GM12873 (cell line): ENCODE data around the gene FAXDC2.

Experiments used
- TF ChIP-seq, protein P1 (sequence below): IDR thresholded peaks from 2 replicates; pipeline ENCODE4 v1.5.1; 2012; ENCODE audit warnings: low read depth, mild to moderate bottlenecking, moderate library complexity, low read length, control low read depth; ENCODE audit not compliant: insufficient read depth; ENCODE audit errors: missing control alignments

Gene FAXDC2

DNA sequence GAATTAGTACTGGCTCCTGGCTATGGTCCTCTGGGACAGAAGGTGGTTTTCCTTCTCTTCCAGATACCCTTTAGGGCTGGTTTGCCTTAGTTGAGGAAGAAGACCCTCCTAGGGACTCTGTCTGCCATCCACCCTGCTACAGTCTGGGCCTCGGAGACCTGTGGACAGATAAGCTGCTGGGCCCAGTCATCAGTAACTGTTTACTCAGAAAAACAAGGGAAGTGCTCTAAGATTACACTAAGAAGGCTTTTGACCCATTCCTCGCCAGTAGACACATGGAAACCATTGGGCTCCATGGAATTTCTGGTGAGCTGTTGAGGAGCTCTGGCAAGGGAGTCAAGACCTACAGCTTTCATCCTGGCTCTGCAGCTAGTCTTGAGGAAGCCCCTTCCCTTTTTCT is 64.0 kb downstream of the FAXDC2 start:
- TF ChIP-seq, protein P1, sequence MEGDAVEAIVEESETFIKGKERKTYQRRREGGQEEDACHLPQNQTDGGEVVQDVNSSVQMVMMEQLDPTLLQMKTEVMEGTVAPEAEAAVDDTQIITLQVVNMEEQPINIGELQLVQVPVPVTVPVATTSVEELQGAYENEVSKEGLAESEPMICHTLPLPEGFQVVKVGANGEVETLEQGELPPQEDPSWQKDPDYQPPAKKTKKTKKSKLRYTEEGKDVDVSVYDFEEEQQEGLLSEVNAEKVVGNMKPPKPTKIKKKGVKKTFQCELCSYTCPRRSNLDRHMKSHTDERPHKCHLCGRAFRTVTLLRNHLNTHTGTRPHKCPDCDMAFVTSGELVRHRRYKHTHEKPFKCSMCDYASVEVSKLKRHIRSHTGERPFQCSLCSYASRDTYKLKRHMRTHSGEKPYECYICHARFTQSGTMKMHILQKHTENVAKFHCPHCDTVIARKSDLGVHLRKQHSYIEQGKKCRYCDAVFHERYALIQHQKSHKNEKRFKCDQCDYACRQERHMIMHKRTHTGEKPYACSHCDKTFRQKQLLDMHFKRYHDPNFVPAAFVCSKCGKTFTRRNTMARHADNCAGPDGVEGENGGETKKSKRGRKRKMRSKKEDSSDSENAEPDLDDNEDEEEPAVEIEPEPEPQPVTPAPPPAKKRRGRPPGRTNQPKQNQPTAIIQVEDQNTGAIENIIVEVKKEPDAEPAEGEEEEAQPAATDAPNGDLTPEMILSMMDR = no peak

DNA sequence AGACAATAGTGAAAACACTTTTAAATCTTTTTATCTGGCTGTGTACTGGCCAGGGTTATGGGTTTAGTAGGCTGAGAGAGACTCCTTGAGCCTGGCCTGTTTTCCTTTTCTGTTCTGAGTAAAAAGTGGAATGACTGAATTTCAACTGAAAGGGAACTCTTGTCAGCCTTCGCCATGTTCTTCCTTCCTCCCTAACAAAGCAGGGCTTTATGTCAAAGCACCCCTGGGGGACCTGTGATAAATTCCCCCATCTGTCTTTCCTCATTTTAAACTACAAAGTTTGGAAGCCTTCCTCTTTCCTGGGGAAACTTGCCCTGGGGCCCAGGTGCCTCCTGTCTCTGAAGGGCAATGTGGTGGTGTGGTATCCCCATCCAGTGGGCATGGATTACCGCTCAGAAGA is 65.5 kb downstream of the FAXDC2 start:
- TF ChIP-seq, protein P1 = no peak

DNA sequence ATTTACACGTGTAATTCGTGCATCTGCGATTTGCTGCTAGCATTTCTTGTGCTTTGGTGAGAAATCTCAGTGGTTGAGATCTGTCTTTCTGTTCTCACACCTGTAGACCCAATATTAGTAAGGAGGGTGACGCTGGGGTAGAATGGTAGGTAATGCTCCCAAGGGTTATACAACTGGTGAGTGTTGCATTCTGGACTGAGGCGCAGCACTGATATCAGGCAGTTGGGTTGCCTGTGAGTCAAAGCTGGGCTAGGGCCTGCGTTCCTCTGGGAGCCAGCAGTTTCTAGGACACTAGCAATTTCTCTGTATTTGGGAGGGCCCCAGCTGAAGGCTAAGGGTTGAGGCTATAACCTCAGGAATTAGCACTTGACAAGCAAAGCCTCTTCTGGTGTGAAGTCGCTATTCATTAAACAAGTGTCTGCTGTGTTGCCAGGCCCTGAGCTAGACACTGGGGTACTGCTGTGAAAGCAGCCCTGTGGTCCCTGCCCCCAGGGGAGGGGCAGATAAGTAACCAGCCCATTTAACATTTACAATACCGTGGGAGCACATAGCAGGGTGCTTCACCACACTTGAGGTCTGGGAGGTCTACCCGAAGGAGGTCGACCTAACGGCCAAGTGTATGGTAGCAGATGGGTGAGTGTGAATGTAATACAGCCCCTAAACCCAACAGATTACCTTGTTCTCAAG is 66.5 kb downstream of the FAXDC2 start:
- TF ChIP-seq, protein P1 = no peak

DNA sequence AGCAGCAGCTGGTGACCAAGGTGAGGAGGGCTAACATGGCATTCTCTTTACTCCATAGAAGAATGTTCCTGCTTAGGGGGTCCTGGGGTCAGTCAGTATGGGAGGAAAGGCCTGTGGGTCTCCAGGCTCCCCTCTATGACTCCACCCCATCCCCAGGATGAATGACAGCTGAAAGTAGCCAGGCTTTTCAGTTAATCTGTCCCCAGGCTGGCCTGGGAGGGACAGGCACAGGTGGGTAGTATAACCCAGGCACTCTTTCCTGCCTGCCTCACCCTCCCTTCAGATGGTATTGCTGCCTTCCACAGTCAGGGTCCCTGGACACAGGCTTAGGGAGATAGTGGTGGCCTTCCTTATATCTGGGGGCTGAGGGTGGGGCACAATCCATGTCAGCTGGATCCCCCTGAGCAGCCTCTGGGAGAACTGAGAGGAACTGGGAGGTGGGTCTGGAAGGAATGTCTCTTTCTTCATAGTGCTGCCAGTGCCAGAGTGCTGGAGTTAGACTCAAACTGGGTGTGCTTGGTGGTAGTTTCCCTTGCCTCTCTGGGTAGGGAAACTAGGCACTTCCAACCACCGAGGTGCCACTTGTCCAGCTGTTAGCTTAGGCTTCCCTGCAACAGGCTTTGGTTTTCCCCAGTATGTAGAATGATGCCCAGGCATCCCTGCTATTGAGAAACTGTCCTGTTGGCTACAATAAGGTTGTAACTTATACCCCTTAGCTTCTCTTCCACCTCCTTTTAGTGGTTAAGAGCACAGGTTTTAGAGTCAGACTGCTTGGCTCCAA is 67.4 kb downstream of the FAXDC2 start:
- TF ChIP-seq, protein P1 = no peak

DNA sequence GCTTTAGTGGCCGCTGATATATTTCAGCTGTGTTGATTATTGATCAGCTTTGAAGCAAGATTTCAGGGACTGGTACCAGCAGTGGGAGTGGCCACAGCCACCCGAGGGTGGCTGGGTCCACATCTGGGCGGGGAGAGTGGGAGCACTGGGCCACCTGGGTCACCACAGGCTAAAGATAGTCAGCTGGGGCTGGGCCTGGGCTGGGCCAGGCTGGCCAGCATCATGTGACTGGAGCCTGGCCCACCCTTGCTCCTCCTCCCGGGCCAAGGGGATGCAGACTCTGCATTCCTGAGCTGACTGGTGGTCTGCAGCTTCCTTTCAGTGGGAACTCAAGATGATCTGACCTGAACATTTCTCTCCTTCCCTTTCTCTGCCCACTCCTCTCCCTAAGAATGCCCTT is 68.1 kb downstream of the FAXDC2 start:
- TF ChIP-seq, protein P1 = no peak

DNA sequence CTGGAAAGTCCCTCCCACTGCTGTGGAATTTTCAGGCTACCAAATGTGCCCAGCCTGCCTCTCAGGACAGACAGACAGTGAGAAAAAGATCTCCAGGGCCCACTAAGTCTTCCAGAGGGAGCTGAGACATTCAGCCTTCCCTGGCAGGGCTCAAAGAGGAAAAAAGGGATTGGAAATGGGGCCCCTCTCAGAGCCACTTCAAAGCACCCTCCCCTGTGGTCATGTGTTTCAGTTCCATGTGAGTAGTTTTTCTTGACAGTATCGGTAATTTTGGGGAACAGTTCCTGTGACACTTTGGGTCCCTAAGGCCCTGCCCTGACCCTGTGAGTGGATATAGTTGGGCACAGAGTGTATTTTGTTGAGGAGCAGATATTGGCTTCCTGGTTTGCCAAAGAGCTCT is 70.3 kb downstream of the FAXDC2 start:
- TF ChIP-seq, protein P1 = no peak

DNA sequence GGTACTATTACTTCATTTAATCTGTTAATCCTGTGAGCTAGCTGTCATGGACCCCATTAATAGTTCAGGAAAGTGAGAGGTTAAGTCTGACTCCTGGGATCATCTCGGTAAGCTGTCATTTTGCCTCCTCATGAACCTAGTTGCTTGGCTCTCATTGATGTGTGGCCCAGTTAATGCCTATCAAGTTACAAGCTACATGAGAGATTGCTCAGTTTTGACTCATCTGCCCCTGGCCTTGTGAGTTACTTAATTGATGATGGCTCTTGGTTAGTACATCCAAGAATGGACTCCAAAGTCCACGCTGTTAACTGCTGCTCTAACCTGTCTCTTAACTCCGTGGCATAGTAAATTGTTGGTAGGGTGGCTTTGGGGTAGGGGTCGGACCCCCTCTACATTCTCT is 71.3 kb downstream of the FAXDC2 start:
- TF ChIP-seq, protein P1 = no peak
